ENCODE measurements around the gene C3orf70.

The C3orf70 gene

GRCh38 chr3:185030399-185030798 is 122.5 kb downstream of the C3orf70 start:
- no peak overlapping the region for H3K27ac ChIP-seq (ENCODE audit: extremely low read depth, low read depth, low read length)
- H3K4me3 ChIP-seq (ENCODE audit: low read depth, low read length), result no peak overlapping the region
- CTCF ChIA-PET, result no interaction called here
- peaks cover 0 to 9% of the 10 kb centered on the region in 2 experiments; a peak in 1 of 3 replicates for H3K36me3 ChIP-seq (ENCODE audit: control insufficient read depth in 2 of 2, insufficient read depth in 1 of 2, low read length in 2 of 2)
- no peaks in the 10 kb centered on the region for H3K4me1 ChIP-seq (ENCODE audit: control insufficient read depth, insufficient read depth, low read length)
- POLR2A ChIA-PET, result no interaction called here
- TF ChIP-seq ZNF169 (tag by site-specific recombination; IDR thresholded peaks at IDR 0.05) (no peak), KLF10 (tag by site-specific recombination; IDR thresholded peaks at IDR 0.05) (no peak), ZXDB (tag by site-specific recombination; IDR thresholded peaks at IDR 0.05) (no peak), ZNF623 (tag by site-specific recombination; IDR thresholded peaks at IDR 0.05) (no peak), ZNF354C (tag by site-specific recombination; IDR thresholded peaks at IDR 0.05; ENCODE audit: borderline replicate concordance, low read depth) (no peak)
- no peaks in the 10 kb centered on the region for H3K9me3 ChIP-seq (ENCODE audit: control insufficient read depth, insufficient read depth, low read depth, low read length)

GRCh38 chr3:185029086-185029485 is 123.8 kb downstream of the C3orf70 start:
- CTCF ChIA-PET, result interaction anchor here (0.9 kb wide), 1 partner anchor 187 kb away, joined by 3 read pairs; no protein-coding TSS in a partner anchor
- H3K27ac ChIP-seq (ENCODE audit: extremely low read depth, low read depth, low read length), result no peak overlapping the region
- H3K4me1 ChIP-seq (ENCODE audit: control insufficient read depth, insufficient read depth, low read length), result no peaks in the 10 kb centered on the region
- no peaks in the 10 kb centered on the region for H3K9me3 ChIP-seq (ENCODE audit: control insufficient read depth, insufficient read depth, low read depth, low read length)
- POLR2A ChIA-PET, result no interaction called here
- H3K4me3 ChIP-seq (ENCODE audit: low read depth, low read length), result no peak overlapping the region
- H3K36me3 ChIP-seq (ENCODE audit: control insufficient read depth in 2 of 2, insufficient read depth in 1 of 2, low read length in 2 of 2), result peaks cover 0 to 10% of the 10 kb centered on the region in 2 experiments; a peak in 1 of 3 replicates
- no peak for TF ChIP-seq SP3 (tag by site-specific recombination; IDR thresholded peaks at IDR 0.05)
- no peak for TF ChIP-seq ZNF394 (tag by site-specific recombination; IDR thresholded peaks at IDR 0.05; ENCODE audit: borderline replicate concordance)
- TF ChIP-seq ZNF112 (tag by site-specific recombination; IDR thresholded peaks at IDR 0.05), result no peak
- no peak for TF ChIP-seq ZNF768 (tag by site-specific recombination; IDR thresholded peaks at IDR 0.05)
- no peak for TF ChIP-seq TCF7L2 (IDR thresholded peaks at IDR 0.05; ENCODE audit: borderline replicate concordance, low read depth, low read length)
- TF ChIP-seq ZNF529 (tag by site-specific recombination; IDR thresholded peaks at IDR 0.05; ENCODE audit: insufficient replicate concordance), result no peak
- TF ChIP-seq SP2 (tag by site-specific recombination; IDR thresholded peaks at IDR 0.05), result no peak
- TF ChIP-seq, protein P1, sequence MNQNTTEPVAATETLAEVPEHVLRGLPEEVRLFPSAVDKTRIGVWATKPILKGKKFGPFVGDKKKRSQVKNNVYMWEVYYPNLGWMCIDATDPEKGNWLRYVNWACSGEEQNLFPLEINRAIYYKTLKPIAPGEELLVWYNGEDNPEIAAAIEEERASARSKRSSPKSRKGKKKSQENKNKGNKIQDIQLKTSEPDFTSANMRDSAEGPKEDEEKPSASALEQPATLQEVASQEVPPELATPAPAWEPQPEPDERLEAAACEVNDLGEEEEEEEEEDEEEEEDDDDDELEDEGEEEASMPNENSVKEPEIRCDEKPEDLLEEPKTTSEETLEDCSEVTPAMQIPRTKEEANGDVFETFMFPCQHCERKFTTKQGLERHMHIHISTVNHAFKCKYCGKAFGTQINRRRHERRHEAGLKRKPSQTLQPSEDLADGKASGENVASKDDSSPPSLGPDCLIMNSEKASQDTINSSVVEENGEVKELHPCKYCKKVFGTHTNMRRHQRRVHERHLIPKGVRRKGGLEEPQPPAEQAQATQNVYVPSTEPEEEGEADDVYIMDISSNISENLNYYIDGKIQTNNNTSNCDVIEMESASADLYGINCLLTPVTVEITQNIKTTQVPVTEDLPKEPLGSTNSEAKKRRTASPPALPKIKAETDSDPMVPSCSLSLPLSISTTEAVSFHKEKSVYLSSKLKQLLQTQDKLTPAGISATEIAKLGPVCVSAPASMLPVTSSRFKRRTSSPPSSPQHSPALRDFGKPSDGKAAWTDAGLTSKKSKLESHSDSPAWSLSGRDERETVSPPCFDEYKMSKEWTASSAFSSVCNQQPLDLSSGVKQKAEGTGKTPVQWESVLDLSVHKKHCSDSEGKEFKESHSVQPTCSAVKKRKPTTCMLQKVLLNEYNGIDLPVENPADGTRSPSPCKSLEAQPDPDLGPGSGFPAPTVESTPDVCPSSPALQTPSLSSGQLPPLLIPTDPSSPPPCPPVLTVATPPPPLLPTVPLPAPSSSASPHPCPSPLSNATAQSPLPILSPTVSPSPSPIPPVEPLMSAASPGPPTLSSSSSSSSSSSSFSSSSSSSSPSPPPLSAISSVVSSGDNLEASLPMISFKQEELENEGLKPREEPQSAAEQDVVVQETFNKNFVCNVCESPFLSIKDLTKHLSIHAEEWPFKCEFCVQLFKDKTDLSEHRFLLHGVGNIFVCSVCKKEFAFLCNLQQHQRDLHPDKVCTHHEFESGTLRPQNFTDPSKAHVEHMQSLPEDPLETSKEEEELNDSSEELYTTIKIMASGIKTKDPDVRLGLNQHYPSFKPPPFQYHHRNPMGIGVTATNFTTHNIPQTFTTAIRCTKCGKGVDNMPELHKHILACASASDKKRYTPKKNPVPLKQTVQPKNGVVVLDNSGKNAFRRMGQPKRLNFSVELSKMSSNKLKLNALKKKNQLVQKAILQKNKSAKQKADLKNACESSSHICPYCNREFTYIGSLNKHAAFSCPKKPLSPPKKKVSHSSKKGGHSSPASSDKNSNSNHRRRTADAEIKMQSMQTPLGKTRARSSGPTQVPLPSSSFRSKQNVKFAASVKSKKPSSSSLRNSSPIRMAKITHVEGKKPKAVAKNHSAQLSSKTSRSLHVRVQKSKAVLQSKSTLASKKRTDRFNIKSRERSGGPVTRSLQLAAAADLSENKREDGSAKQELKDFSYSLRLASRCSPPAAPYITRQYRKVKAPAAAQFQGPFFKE (tag by site-specific recombination; IDR thresholded peaks at IDR 0.05; ENCODE audit: borderline replicate concordance), result no peak
- TF ChIP-seq, protein P2, sequence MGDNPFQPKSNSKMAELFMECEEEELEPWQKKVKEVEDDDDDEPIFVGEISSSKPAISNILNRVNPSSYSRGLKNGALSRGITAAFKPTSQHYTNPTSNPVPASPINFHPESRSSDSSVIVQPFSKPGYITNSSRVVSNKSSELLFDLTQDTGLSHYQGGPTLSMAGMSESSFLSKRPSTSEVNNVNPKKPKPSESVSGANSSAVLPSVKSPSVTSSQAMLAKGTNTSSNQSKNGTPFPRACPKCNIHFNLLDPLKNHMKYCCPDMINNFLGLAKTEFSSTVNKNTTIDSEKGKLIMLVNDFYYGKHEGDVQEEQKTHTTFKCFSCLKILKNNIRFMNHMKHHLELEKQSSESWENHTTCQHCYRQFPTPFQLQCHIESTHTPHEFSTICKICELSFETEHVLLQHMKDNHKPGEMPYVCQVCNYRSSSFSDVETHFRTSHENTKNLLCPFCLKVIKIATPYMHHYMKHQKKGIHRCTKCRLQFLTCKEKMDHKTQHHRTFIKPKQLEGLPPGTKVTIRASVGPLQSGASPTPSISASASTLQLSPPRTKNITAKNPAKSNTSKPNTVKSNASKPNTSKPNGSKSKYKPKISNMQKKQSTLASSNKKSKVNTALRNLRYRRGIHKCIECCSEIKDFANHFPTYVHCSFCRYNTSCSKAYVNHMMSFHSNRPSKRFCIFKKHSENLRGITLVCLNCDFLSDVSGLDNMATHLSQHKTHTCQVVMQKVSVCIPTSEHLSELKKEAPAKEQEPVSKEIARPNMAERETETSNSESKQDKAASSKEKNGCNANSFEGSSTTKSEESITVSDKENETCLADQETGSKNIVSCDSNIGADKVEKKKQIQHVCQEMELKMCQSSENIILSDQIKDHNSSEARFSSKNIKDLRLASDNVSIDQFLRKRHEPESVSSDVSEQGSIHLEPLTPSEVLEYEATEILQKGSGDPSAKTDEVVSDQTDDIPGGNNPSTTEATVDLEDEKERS (tag by site-specific recombination; IDR thresholded peaks at IDR 0.05), result no peak
- no peak for TF ChIP-seq ZNF664 (tag by site-specific recombination; IDR thresholded peaks at IDR 0.05)
- no peak for TF ChIP-seq ZFHX2 (tag by site-specific recombination; conservative IDR thresholded peaks at IDR 0.05)
- TF ChIP-seq, protein P3, sequence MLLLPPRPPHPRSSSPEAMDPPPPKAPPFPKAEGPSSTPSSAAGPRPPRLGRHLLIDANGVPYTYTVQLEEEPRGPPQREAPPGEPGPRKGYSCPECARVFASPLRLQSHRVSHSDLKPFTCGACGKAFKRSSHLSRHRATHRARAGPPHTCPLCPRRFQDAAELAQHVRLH (tag by site-specific recombination; IDR thresholded peaks at IDR 0.05), result no peak
- TF ChIP-seq, protein P4, sequence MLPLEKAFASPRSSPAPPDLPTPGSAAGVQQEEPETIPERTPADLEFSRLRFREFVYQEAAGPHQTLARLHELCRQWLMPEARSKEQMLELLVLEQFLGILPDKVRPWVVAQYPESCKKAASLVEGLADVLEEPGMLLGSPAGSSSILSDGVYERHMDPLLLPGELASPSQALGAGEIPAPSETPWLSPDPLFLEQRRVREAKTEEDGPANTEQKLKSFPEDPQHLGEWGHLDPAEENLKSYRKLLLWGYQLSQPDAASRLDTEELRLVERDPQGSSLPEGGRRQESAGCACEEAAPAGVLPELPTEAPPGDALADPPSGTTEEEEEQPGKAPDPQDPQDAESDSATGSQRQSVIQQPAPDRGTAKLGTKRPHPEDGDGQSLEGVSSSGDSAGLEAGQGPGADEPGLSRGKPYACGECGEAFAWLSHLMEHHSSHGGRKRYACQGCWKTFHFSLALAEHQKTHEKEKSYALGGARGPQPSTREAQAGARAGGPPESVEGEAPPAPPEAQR (tag by site-specific recombination; IDR thresholded peaks at IDR 0.05), result no peak
- no peak for TF ChIP-seq ZNF843 (tag by site-specific recombination; IDR thresholded peaks at IDR 0.05)
- TF ChIP-seq ZNF146 (tag by site-specific recombination; IDR thresholded peaks at IDR 0.05), result no peak
- TF ChIP-seq, protein P5, sequence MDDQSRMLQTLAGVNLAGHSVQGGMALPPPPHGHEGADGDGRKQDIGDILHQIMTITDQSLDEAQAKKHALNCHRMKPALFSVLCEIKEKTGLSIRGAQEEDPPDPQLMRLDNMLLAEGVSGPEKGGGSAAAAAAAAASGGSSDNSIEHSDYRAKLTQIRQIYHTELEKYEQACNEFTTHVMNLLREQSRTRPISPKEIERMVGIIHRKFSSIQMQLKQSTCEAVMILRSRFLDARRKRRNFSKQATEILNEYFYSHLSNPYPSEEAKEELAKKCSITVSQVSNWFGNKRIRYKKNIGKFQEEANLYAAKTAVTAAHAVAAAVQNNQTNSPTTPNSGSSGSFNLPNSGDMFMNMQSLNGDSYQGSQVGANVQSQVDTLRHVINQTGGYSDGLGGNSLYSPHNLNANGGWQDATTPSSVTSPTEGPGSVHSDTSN (CRISPR knock-in tag; IDR thresholded peaks at IDR 0.05), result no peak
- TF ChIP-seq, protein P6, sequence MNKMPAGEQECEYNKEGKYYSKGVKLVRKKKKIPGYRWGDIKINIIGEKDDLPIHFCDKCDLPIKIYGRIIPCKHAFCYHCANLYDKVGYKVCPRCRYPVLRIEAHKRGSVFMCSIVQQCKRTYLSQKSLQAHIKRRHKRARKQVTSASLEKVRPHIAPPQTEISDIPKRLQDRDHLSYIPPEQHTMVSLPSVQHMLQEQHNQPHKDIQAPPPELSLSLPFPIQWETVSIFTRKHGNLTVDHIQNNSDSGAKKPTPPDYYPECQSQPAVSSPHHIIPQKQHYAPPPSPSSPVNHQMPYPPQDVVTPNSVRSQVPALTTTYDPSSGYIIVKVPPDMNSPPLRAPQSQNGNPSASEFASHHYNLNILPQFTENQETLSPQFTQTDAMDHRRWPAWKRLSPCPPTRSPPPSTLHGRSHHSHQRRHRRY (tag by site-specific recombination; IDR thresholded peaks at IDR 0.05), result no peak
- TF ChIP-seq ZNF426 (tag by site-specific recombination; IDR thresholded peaks at IDR 0.05), result no peak

Data from HEK293 (cell line).